ENCODE data around the gene PORCN.
"Not testable (repeated sequence)": the region's sequence is repeated elsewhere in the genome, so short reads cannot be mapped to it uniquely, and the experiment has no call there.

PORCN gene

GRCh38 chrX:48555731-48556325, 47.0 kb downstream of the PORCN start:
- DNase-seq = not testable (repeated sequence)

- no peak for DNase-seq
Observed at GRCh38 chrX:48558271-48558670, 49.5 kb downstream of the PORCN start.

- DNase-seq = no peak
Observed at GRCh38 chrX:48559636-48560035, 50.8 kb downstream of the PORCN start.

- DNase-seq = no peak
Observed at GRCh38 chrX:48560056-48560455, 51.3 kb downstream of the PORCN start.

- DNase-seq = no peak
Observed at GRCh38 chrX:48560681-48561080, 51.9 kb downstream of the PORCN start.

GRCh38 chrX:48569958-48570357, 61.2 kb downstream of the PORCN start:
- no peak for DNase-seq
